HG03460 (cell line): ENCODE measurements around the gene EIF2S3.
"Not testable (repeated sequence)": the region's sequence is repeated elsewhere in the genome, so short reads cannot be mapped to it uniquely, and the experiment has no call there.

Experiments used
- ATAC-seq: cut with Tn5 transposase; IDR thresholded peaks from one replicate; pipeline ENCODE4 v1.9.1; 2021; ENCODE audit not compliant: unreplicated experiment

Gene EIF2S3

GRCh38 chrX:24049643-24050042, 5.1 kb upstream of the EIF2S3 start:
- not testable (repeated sequence) for ATAC-seq

GRCh38 chrX:24050522-24051318, 4.0 kb upstream of the EIF2S3 start:
- ATAC-seq = not testable (repeated sequence)

GRCh38 chrX:24055043-24055356, 244 bp downstream of the EIF2S3 start:
- ATAC-seq = peak; percentile 18

GRCh38 chrX:24063488-24063887, 8.7 kb downstream of the EIF2S3 start:
- no peak for ATAC-seq

GRCh38 chrX:24069877-24070276, 15.1 kb downstream of the EIF2S3 start:
- no peak for ATAC-seq

GRCh38 chrX:24079411-24079810, 24.7 kb downstream of the EIF2S3 start:
- no peak for ATAC-seq

GRCh38 chrX:24080245-24080644, 25.5 kb downstream of the EIF2S3 start:
- ATAC-seq = not testable (repeated sequence)

- ATAC-seq = no peak
Observed at GRCh38 chrX:24080704-24081103, 25.9 kb downstream of the EIF2S3 start.

- peak; percentile 59 for ATAC-seq
Observed at GRCh38 chrX:24081661-24082154, 27.0 kb downstream of the EIF2S3 start.

GRCh38 chrX:24082447-24082846, 27.7 kb downstream of the EIF2S3 start:
- ATAC-seq = no peak

GRCh38 chrX:24085101-24085500, 30.3 kb downstream of the EIF2S3 start:
- ATAC-seq = no peak

GRCh38 chrX:24090300-24091200, 35.8 kb downstream of the EIF2S3 start:
- no peak for ATAC-seq

GRCh38 chrX:24093746-24094145, 39.0 kb downstream of the EIF2S3 start:
- ATAC-seq = no peak

- no peak for ATAC-seq
Observed at GRCh38 chrX:24097741-24098260, 43.0 kb downstream of the EIF2S3 start.

GRCh38 chrX:24098932-24099331, 44.2 kb downstream of the EIF2S3 start:
- ATAC-seq = no peak

- no peak for ATAC-seq
Observed at GRCh38 chrX:24099394-24099793, 44.6 kb downstream of the EIF2S3 start.

- no peak for ATAC-seq
Observed at GRCh38 chrX:24100713-24101112, 46.0 kb downstream of the EIF2S3 start.

- no peak for ATAC-seq
Observed at GRCh38 chrX:24110069-24110468, 55.3 kb downstream of the EIF2S3 start.

- no peak for ATAC-seq
Observed at GRCh38 chrX:24113181-24113580, 58.4 kb downstream of the EIF2S3 start.

- ATAC-seq = no peak
Observed at GRCh38 chrX:24117258-24117657, 62.5 kb downstream of the EIF2S3 start.

GRCh38 chrX:24124244-24124799, 69.6 kb downstream of the EIF2S3 start:
- ATAC-seq = no peak
